ENCODE measurements around the gene TSPEAR. TPM values are rescaled to one million over a fixed set of nuclear protein-coding genes. Genes with fewer than 3 reads are reported as not detected.
A peak's percentile ranks its signal among the peaks of the same experiment; 100 is the strongest.

Gene TSPEAR
- total and polyA plus RNA-seq, 4 experiments from 2014 or later, result 0.07 TPM; not detected in 3

DNA sequence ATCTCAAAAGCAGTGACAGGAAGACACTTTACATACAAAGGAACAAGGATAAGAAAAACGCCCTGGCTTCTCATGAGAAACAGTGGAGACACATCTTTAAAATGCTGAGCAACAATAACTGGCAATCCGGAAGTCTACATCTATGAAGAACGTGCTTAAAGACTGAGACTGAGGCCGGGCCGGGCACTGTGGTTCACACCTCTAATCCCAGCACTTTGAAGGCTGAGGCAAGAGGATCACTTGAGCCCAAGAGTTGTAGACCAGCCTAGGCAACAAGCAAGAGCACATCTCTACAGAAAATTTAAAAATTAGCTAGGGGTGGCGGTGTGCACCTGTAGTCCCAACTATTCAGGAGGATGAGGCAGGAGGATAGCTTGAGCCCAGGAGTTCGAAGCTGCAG, 27.3 kb downstream of the TSPEAR start:
- H3K27me3 ChIP-seq (ENCODE audit: insufficient read depth, low read length), result no peaks in the 10 kb centered on the region
- peaks cover 3 to 10% of the 10 kb centered on the region in 2 donors for H3K27me3 Mint-ChIP-seq
- H3K4me1 ChIP-seq (ENCODE audit: insufficient read depth, low read length), result no peaks in the 10 kb centered on the region
- H3K9me3 Mint-ChIP-seq, result peaks cover 0 to 3% (median 0%) of the 10 kb centered on the region in 8 donors
- DNase-seq, result no peak
- no peak overlapping the region for H3K4me3 ChIP-seq (ENCODE audit: low read length in 2 of 2)
- intact Hi-C loops (cut with micrococcal nuclease), result no loop called here
- CTCF ChIA-PET (ENCODE audit: partially characterized antibody), result interaction anchor here (2.6 kb wide), 1 partner anchor 174 kb away, joined by 7 read pairs; no protein-coding TSS in a partner anchor
- POLR2A ChIA-PET (ENCODE audit: partially characterized antibody), result no interaction called here
- no peaks in the 10 kb centered on the region for H3K36me3 Mint-ChIP-seq
- no peaks in the 10 kb centered on the region for H3K36me3 ChIP-seq (ENCODE audit: insufficient read depth, low read length)
- H3K27ac Mint-ChIP-seq, result peak overlapping the region in 1 of 7 donors; percentile 68
- no peaks in the 10 kb centered on the region for H3K9me3 ChIP-seq (ENCODE audit: control insufficient read depth in 1 of 2, low read length in 2 of 2)
- no peak overlapping the region for H3K27ac ChIP-seq (ENCODE audit: low read depth, low read length)
- peaks cover 0 to 7% (median 4%) of the 10 kb centered on the region in 4 donors for H3K4me1 Mint-ChIP-seq
- H3K4me3 Mint-ChIP-seq, result no peak overlapping the region

DNA sequence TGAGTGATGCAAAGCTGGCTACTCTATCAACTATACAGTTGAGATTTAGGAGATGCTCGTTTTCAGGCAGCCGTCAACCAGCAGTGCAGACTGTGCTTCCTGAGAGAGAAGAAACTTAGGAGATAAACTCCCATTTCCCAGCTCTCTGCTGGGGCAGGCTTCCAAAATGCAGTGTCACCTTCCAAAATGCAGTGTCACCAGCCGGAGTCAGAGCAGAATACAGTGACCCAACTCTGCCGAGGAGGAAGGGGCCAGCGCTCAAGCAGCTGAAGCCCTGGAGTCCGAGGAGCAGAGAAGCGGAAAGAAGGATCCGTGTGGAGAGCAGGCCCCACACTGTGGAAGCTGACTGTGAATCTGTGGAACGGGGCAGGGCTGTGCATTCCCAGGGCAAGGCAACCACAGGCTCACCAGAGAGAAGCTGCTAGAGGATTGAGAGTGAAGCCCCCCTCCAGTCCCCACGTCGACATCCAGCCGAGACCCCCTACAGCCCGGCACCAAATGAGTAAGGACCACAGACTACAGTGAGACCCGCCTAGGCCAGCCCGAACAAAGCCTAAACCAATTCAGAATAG, 28.7 kb downstream of the TSPEAR start:
- no peaks in the 10 kb centered on the region for H3K36me3 Mint-ChIP-seq
- H3K9me3 Mint-ChIP-seq, result peaks cover 0 to 3% (median 0%) of the 10 kb centered on the region in 8 donors
- Histone ChIP-seq H3K27ac (ENCODE audit: low read depth, low read length) (no peak overlapping the region), H3K27me3 (ENCODE audit: insufficient read depth, low read length) (no peaks in the 10 kb centered on the region), H3K4me1 (ENCODE audit: insufficient read depth, low read length) (no peaks in the 10 kb centered on the region), H3K4me3 (ENCODE audit: low read length in 2 of 2) (no peak overlapping the region), H3K9me3 (ENCODE audit: control insufficient read depth in 1 of 2, low read length in 2 of 2) (no peaks in the 10 kb centered on the region), H3K36me3 (ENCODE audit: insufficient read depth, low read length) (no peaks in the 10 kb centered on the region)
- H3K4me3 Mint-ChIP-seq, result no peak overlapping the region
- ChIA-PET POLR2A (ENCODE audit: partially characterized antibody) (interaction anchor here (1.0 kb wide), 1 partner anchor 9 kb away, joined by 4 read pairs; no protein-coding TSS in a partner anchor), CTCF (ENCODE audit: partially characterized antibody) (no interaction called here)
- H3K27ac Mint-ChIP-seq, result no peak overlapping the region
- H3K4me1 Mint-ChIP-seq, result peaks cover 0 to 7% (median 4%) of the 10 kb centered on the region in 4 donors
- intact Hi-C loops (cut with micrococcal nuclease), result no loop called here
- DNase-seq, result no peak
- H3K27me3 Mint-ChIP-seq, result peaks cover 3 to 10% of the 10 kb centered on the region in 2 donors

DNA sequence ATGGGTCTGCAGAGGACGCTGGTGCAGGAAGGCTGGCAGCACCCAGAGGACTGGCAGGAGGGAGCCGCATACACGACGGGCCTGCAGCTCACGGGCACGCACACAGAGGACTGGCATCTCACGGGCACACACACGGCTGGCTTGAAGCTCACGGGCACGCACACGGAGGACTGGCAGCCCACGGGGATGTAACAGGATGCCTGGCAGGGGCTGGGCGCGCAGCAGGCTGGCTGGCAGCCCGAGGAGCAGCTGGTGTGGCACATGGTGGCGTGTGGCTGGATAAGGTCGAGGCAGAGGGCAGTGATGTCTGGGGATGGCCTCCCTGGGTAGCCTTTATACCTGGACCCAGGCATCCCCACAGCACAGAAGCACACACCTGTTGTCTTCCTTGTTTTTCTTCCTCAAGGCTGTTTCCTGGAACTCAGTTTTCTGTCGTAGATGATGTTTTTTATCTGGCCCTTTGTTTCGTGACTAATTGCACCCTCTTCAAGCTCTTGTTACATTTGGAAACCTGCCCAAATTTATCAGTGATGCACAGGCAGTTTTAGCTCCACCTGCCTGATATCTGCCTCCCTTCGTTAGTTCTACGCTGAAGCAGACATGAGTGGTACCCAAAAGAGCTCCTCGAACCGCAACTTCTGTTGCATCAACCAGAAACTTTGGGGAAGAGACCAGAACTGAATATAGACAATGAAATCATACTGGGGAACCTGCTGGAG, 29.4 kb downstream of the TSPEAR start, which contains the start of gene KRTAP12-1:
TSS of gene KRTAP12-1 (minus strand) at position 303 of the 719 bp plus-strand sequence. CDS start at position 263, 40 bp downstream.
- peaks cover 3 to 10% of the 10 kb centered on the region in 2 donors for H3K27me3 Mint-ChIP-seq
- POLR2A ChIA-PET (ENCODE audit: partially characterized antibody), result interaction anchor here (1.0 to 1.2 kb wide), 2 partner anchors 9 to 24 kb away, joined by 3 to 4 read pairs; partner anchors contain the start of gene KRTAP12-3
- Histone ChIP-seq H3K4me1 (ENCODE audit: insufficient read depth, low read length) (no peaks in the 10 kb centered on the region), H3K27me3 (ENCODE audit: insufficient read depth, low read length) (no peaks in the 10 kb centered on the region), H3K27ac (ENCODE audit: low read depth, low read length) (no peak within 1 kb of the TSS), H3K9me3 (ENCODE audit: control insufficient read depth in 1 of 2, low read length in 2 of 2) (no peaks in the 10 kb centered on the region), H3K4me3 (ENCODE audit: low read length in 2 of 2) (no peak within 1 kb of the TSS), H3K36me3 (ENCODE audit: insufficient read depth, low read length) (no peaks in the 10 kb centered on the region)
- intact Hi-C loops (cut with micrococcal nuclease), result no loop called here
- peaks cover 0 to 7% (median 4%) of the 10 kb centered on the region in 4 donors for H3K4me1 Mint-ChIP-seq
- H3K27ac Mint-ChIP-seq, result no peak within 1 kb of the TSS
- DNase-seq, result no peak
- H3K9me3 Mint-ChIP-seq, result peaks cover 0 to 3% (median 0%) of the 10 kb centered on the region in 8 donors
- H3K4me3 Mint-ChIP-seq, result no peak within 1 kb of the TSS
- CTCF ChIA-PET (ENCODE audit: partially characterized antibody), result no interaction called here
- no peaks in the 10 kb centered on the region for H3K36me3 Mint-ChIP-seq

DNA sequence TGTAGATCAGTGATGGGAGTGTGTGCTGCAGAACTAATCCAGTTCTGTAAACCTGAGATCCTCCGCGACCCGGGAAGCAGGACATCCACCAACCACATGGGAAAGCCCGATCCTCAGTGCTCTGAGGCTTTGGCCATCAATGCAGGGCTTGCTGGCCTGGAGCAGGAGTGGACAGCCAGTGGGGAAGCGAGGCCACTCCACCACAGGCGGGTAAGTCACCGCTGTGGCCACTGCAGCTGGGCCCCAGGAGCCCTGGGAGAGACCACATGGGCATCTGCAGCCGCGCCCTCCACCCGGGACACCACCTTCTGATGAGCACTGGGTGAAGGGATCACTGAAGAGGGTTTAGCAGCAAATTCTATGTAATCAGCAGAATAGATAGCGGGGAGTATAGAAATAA, 30.2 kb downstream of the TSPEAR start:
- Histone ChIP-seq H3K36me3 (ENCODE audit: insufficient read depth, low read length) (no peaks in the 10 kb centered on the region), H3K4me1 (ENCODE audit: insufficient read depth, low read length) (no peaks in the 10 kb centered on the region), H3K9me3 (ENCODE audit: control insufficient read depth in 1 of 2, low read length in 2 of 2) (no peaks in the 10 kb centered on the region), H3K27me3 (ENCODE audit: insufficient read depth, low read length) (no peaks in the 10 kb centered on the region), H3K4me3 (ENCODE audit: low read length in 2 of 2) (no peak overlapping the region), H3K27ac (ENCODE audit: low read depth, low read length) (no peak overlapping the region)
- CTCF ChIA-PET (ENCODE audit: partially characterized antibody), result no interaction called here
- no peaks in the 10 kb centered on the region for H3K36me3 Mint-ChIP-seq
- H3K9me3 Mint-ChIP-seq, result peaks cover 0 to 3% (median 0%) of the 10 kb centered on the region in 8 donors
- H3K27ac Mint-ChIP-seq, result no peak overlapping the region
- intact Hi-C loops (cut with micrococcal nuclease), result no loop called here
- peaks cover 0 to 5% (median 2%) of the 10 kb centered on the region in 4 donors for H3K4me1 Mint-ChIP-seq
- no peak overlapping the region for H3K4me3 Mint-ChIP-seq
- DNase-seq, result no peak
- POLR2A ChIA-PET (ENCODE audit: partially characterized antibody), result interaction anchor here (1.2 kb wide), 1 partner anchor 23 kb away, joined by 3 read pairs; the partner anchor contains the start of gene KRTAP12-3
- peaks cover 0 to 7% of the 10 kb centered on the region in 2 donors for H3K27me3 Mint-ChIP-seq

DNA sequence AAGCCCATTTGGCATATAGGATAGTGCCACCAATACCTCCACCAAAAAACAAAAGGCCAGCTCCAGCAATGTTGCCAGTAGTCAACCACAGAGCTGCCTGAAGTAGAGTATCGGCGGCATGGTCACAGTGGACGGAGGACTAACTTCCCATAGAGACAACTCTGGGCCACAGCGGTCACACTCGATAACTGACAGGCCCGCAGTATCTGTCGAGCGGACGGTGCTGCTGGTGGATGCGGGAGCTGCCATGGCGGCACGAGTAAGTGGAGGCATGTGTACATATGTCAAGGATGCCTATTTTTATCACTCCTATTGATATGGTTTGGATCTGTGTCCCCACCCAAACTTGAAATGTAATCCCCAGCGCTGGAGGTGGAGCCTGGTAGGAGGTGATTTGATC, 33.5 kb downstream of the TSPEAR start:
- intact Hi-C loops (cut with micrococcal nuclease), result no loop called here
- POLR2A ChIA-PET (ENCODE audit: partially characterized antibody), result interaction anchor here (1.3 kb wide), 1 partner anchor 19 kb away, joined by 5 read pairs; the partner anchor contains the start of gene KRTAP12-3

DNA sequence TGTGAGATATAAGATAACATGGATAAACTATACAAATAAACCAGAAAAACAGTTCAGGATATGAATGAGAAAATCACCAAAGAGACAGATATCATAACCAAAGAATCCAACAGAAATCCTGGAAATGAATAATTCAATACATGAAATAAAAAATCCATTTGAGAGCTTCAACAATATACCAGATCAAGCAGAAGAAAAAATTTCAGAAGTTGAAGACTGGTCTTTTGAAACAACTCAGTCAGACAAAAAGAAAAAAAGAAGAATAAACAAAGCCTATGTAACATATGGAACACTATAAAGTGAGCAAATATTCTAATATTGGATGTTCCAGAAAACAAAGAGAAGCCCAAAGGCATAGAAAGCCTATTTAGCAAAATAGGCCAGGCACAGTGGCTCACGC, 39.5 kb downstream of the TSPEAR start:
- no peak for DNase-seq
- H3K4me3 ChIP-seq (ENCODE audit: low read length in 2 of 2), result no peak overlapping the region
- ChIA-PET POLR2A (ENCODE audit: partially characterized antibody) (interaction anchor here (0.6 kb wide), 1 partner anchor 8 kb away, joined by 3 read pairs; no protein-coding TSS in a partner anchor), CTCF (ENCODE audit: partially characterized antibody) (no interaction called here)
- Mint-ChIP-seq H3K27ac (peak overlapping the region in 1 of 7 donors; percentile 27), H3K36me3 (peaks cover 3 to 21% of the 10 kb centered on the region in 2 donors), H3K9me3 (peaks cover 0 to 43% (median 29%) of the 10 kb centered on the region in 8 donors), H3K27me3 (peaks cover 2% of the 10 kb centered on the region in 2 donors), H3K4me1 (no peaks in the 10 kb centered on the region), H3K4me3 (no peak overlapping the region)
- no peaks in the 10 kb centered on the region for H3K36me3 ChIP-seq (ENCODE audit: insufficient read depth, low read length)
- no peaks in the 10 kb centered on the region for H3K9me3 ChIP-seq (ENCODE audit: control insufficient read depth in 1 of 2, low read length in 2 of 2)
- no peaks in the 10 kb centered on the region for H3K27me3 ChIP-seq (ENCODE audit: insufficient read depth, low read length)
- intact Hi-C loops (cut with micrococcal nuclease), result no loop called here
- no peak overlapping the region for H3K27ac ChIP-seq (ENCODE audit: low read depth, low read length)
- H3K4me1 ChIP-seq (ENCODE audit: insufficient read depth, low read length), result no peaks in the 10 kb centered on the region

More for the DNA sequence above, 33.5 kb downstream of the TSPEAR start:
- H3K9me3 Mint-ChIP-seq, result peaks cover 0 to 19% (median 12%) of the 10 kb centered on the region in 8 donors
- no peaks in the 10 kb centered on the region for H3K27me3 ChIP-seq (ENCODE audit: insufficient read depth, low read length)
- H3K27ac ChIP-seq (ENCODE audit: low read depth, low read length), result no peak overlapping the region
- H3K36me3 Mint-ChIP-seq, result peaks cover 0 to 12% of the 10 kb centered on the region in 2 donors
- H3K4me3 Mint-ChIP-seq, result no peak overlapping the region
- no peaks in the 10 kb centered on the region for H3K9me3 ChIP-seq (ENCODE audit: control insufficient read depth in 1 of 2, low read length in 2 of 2)
- no peak overlapping the region for H3K4me3 ChIP-seq (ENCODE audit: low read length in 2 of 2)
- no peak overlapping the region for H3K27ac Mint-ChIP-seq
- H3K36me3 ChIP-seq (ENCODE audit: insufficient read depth, low read length), result no peaks in the 10 kb centered on the region
- H3K4me1 Mint-ChIP-seq, result peaks cover 0 to 2% (median 0%) of the 10 kb centered on the region in 4 donors
- DNase-seq, result no peak
- CTCF ChIA-PET (ENCODE audit: partially characterized antibody), result interaction anchor here (1.8 kb wide), 1 partner anchor 167 kb away, joined by 4 read pairs; no protein-coding TSS in a partner anchor
- peaks cover 2% of the 10 kb centered on the region in 2 donors for H3K27me3 Mint-ChIP-seq
- no peaks in the 10 kb centered on the region for H3K4me1 ChIP-seq (ENCODE audit: insufficient read depth, low read length)

Measured in CD4-positive, alpha-beta memory T cell (primary cell).